NCI-H446 treated with DMSO at 0.1 percent for 48 hours (cell line): ENCODE data around the gene CTIF.

Experiments
- DNase-seq: peaks from one replicate; lab custom pipeline; 2025; lab: John Stamatoyannopoulos, UW

CTIF gene

DNA sequence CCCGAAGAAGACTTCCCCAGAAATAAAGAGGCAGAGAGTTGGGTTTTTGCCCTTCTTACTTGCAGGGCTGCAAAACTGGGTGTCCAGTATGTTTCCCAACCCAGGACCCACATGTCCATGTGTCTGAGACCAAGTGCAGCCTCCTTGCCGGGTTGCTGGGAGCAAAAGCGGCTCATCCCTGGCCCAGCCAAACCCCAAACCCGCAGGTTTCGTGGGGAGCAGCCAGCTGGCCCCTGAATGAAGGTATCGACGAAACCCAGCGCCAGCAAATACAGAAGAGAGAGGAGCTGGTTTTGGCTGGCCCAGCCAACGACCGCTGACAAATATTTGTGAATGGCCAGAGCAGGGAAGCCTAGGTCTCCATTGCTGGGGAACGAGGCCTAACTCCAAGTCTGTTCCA is 214.9 kb downstream of the CTIF start:
- no peak for DNase-seq

DNA sequence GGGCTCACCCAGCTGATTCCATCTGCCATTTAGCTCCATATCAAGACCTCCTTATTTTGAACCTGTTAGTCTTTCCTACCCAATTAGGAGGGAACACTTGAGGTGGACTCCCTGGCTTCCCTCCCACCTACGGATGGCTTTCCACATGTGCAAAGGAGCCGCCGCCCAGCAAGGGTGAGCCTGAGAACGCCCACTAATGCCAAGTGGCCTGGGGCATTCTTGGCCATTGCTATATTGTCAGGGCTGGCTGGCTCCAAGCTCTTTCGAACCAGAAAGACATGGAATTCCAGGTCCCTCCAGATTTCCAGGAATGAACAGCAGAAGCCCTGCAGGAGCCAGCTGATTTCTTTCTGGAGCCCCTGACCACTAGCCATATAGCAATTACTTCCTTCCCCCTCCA is 215.7 kb downstream of the CTIF start:
- no peak for DNase-seq

DNA sequence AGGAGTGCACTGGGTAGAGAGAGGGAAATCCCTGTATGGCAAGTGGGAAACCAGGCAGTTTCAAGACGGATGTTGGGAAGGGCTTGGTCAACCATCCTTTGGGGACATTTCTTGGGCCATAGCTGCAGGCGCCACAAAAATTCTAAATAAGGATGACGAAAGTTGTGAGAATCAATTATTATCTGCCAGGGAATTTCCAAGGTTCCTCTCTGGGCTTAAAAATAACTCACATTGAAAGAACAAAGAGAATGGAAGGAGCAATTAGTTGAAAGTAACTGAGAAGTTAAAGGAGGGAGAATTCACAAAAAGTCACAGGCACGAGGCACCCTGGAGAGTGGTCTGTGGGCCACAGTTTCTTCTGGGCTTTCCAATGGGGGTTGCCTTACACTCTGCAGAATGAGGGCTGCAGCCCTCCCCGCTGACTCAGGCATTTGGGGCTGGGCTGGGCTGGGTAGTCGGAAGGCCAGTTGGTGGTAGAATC is 216.2 kb downstream of the CTIF start:
- no peak for DNase-seq

DNA sequence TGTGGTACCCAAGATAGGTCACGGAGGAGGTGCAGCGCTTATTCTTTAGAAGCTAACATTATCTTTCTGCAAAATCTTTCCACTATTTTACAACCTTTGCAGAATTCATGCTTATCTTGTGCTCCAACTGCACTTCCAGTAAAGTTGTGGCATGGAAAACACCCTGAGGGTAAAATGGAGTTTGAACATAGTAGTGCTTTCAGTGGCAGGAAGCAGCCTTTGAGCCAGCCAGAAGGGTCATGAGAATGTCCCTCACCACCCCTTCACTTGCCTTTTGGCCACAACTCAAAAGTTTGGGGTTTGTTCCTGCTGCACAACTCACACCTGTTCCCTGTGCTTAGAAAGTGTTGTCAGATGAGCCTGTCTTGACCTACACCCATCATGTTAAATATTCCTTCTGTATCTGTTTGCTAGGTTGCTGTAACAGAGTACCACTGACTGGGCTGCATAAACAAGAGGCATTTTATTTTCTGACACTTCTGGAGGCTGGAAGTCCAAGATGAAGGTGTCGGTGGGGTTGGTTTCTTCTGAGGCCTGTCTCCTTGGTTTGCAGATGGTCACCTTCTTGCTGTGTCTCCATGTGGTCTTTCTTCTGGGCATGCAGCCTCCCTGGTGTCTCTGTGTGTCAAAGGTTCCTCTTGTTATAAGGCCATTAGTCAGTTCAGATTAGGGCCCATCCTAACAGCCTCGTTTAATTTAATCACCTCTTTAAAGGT is 217.8 kb downstream of the CTIF start:
- no peak for DNase-seq

DNA sequence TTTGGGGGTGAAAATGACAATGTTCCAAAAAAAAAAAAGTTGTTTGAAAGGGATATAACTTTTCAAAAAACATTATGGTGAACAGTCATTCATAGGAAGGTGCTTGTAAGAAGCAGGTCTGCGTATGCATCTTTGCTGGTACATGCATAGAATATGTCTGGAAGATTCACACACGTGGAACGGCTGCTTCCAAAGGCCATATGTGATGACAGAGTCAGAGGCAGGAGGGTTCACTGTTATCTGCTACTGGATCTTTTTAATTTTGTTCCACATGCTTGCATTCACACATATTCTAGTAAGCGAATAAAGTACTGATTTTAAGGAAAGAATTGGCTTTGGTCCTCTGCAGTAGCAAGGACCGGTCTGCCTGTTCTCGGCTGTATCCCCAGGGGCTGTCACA is 218.5 kb downstream of the CTIF start:
- no peak for DNase-seq

DNA sequence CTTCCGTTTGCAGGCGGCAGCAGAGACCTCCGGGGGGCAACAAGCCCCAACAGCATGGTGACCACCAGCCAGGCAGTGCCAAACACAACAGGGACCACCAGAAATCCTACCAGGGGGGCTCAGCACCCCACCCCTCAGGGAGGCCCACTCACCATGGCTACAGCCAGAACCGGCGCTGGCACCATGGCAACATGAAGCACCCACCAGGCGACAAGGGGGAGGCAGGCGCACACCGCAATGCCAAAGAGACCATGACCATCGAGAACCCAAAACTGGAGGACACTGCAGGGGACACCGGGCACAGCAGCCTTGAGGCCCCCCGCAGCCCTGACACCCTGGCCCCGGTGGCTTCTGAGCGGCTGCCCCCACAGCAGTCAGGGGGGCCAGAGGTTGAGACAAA is 219.1 kb downstream of the CTIF start:
- no peak for DNase-seq

DNA sequence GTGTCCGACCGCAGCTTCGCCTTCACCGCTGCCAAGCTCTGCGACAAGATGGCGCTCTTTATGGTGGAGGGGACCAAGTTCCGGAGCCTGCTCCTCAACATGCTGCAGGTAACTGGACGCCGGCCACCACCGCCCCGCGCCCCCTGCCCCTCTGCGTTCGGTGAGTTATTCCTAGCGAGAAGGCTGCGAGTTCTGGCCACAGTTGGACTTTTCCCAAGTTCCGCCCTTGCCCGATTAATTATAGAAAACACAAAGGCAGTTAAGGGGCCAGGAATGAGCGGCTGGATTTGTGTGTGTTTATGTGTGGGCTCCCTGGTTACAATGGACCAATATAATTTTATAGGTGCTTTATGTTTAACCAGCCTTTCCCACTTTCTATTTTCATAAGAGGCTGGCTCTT is 222.8 kb downstream of the CTIF start:
- DNase-seq = no peak

DNA sequence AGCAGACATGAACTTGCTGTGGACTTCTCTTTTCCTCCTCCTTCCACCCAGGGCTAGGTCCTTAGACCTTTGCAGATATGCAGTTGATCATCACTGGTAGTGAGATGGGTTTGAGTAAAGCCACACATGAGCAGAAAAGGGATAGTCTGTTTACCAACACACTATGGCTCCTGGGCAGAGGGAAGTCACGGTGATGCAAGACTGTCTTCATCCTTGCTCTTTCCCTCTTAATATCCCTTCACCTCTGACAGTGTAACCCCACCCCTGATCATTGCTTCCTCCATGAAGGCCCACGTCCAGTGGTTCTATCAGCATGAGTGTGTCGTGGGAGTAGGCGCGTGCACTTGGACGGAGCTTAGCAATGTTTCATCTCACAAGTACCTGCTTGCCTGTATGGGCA is 223.2 kb downstream of the CTIF start:
- no peak for DNase-seq

DNA sequence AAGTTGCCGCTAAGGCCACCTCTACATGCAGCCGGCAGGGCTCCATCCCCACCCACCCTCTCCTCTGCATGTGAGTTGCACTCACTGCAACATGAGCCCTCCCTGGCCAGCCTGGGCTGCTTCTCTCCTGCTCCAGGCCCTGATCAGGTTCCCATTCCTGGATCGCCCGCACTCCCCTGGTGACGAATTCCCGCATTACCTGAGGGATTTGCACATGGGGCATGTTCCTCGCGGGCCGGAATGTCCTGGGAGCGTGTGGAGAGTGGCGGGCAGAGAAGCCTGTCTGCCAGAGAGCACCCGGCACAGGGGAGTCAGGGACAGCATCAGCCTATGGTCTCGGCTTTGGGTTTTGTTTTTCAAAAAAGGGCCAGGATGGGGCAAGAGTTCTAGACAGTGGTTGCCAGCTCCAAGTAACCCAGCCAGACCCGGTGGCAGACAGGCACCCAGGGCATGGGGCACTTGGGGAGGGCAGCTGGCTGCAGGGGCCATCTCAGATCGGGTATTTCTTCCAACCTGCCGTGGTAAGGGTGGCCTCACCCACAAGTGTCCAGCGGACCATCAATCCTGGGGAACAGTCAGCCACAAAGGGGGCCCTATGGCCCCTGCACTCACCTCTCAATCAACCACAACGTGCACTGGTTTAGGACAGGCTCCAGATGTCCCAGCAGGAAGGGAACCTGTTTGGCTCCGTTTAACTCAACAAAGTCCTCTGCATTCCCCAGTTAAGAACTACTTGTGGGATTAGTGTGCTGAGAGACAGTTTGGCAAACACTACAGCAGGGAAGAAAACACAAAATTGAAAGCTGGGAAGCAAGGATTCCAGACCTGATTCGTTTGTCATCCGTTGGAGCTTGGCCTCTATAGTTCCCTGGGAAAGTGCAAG is 224.2 kb downstream of the CTIF start:
- no peak for DNase-seq

DNA sequence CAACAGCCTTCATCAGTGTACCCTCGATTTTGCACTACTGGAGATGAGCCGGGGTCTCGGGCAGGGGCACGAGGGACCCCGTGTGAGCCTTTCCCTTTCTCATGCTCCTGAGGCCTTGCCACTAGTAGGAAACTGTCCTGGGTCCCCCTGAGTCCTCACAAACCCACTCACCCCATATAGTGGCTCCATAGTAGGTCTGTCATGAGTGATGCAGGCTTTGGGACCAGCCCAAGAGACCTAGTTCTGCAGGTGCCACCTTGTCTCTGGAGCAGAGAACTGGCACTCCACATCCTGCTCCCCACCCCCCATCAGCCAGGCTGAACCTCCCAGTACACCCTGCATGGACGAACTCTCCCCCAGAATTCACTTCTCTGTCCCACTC is 224.9 kb downstream of the CTIF start:
- no peak for DNase-seq

DNA sequence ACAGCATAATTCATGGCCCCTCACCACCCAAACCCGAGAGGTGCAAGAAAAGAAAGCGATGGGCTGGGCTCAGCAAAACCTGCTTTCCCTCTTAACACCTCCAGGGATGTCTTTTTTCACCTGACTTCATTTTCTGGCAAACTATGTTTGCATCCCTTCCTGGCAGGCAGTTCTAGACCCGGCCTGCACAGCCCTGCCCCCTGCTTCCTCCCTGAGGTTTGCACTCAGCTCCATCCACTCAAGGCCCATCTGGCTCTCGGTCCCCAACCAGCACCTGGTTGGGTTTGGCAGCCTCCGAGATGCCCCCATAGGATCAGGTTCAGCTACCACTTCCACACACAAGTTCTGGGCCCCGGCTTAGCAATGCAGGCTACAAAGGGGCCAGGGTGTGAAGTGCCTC is 226.2 kb downstream of the CTIF start:
- no peak for DNase-seq

DNA sequence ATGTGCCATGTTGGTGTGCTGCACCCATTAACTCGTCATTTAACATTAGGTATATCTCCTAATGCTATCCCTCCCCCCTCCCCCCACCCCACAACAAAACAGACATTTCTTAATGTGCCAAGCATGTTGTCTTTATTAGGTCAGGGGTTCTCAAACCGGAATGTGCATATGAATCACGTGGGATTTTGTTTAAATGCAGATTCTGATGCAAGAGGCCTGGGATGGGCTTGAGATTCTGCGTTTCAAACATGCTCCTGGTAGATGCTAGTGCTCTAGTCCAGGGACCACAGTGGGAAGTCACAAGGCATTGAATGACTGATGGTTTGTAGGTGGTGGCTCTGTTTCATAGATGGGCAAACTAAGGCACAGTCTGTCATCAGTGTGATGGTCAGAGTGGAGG is 227.2 kb downstream of the CTIF start:
- no peak for DNase-seq

DNA sequence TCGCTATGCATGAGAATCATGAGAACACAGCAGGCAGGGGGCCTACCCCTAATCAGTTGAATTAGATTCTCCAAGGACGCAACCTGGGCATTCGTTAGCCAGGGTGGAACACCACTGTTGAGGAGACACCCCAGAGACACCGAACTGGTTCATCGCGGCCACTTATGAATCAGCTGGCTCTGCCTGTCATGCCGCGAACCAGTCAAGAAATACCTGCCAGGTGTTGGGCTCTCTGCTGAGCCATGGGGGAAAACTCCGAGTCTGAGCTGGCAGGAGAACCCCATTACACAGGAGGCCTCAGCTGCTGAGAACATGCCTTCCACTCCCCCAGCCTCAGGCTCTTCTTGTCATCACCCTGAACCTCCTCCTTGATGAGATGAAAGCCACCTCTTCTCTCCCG is 227.7 kb downstream of the CTIF start:
- DNase-seq = no peak

DNA sequence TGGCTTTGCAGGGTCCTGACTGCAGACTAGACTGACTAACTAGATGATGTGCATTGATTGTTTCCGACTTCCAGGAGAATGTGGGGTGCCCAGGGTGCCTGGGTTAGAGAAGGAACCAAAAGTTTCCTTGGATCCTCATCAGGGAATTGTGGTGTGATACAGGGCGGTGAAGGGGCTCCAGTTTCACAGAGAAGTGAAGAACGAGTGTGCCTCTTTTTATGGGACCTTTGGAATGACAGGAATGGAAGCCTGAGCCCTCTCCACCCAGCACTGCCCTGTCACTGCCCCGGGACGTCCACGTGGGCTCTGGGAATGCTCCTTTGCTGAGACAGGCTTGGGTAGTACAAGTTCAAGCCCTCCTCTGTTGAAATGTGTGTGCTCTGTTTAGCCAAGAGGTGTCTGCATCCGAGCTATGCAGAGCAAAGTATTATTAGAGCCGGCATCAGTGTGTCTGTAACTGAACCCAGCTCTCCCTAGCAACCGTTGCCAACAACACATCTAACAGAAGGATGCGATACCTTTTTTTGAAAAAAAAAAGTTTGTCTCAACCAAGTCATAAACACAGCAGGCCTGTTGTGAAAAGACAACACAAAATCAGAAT is 228.4 kb downstream of the CTIF start:
- DNase-seq = no peak

DNA sequence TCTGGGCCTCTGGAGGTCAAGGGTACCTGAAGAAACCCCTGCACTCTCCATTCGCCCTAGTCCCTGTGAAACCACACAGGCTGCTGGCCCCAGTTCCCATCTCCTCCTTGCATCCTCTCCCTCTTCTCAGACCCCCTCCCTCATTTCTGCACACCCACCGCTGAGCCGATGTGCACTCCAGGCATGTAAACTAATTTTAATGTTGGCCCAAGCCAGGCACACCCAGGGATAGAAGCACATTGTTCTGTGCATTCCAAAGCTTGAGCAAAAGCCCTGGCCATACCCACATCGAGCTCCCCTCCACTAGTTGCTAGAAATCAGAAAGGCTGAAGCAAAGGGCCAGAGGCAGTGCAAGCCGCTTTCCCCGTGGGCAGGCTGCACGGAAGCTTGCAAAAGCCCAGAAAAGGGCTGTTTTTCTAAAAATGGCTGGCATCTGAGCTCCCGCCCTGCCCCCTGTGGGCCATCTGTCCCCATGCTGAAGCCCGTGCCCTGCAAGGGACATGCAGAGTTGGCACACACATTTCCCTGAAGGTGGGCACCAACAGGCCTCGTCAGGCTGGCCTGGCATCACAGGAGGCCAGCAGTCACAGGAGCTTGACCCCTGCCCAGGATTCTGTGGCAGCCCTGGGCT is 230.3 kb downstream of the CTIF start:
- no peak for DNase-seq

DNA sequence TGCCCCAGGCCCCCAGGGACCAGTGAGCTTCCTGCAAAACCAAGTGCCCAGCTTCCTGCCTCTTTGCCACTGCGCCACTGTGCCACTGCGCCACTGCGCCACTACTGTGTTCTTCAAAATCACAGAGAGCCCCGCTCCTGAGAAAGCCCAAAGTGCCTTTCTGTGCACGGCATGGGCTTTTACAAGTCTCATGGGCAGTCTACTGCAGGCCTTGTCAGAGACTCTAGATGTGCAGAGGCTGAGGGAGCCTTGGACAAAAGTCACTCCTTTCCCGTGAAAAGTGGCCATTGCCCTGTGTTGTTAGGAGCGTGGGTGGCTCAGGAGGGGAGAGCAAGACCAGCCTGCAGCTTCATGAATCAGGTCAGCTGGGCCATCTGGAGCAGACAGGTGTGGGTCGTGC is 231.4 kb downstream of the CTIF start:
- no peak for DNase-seq

DNA sequence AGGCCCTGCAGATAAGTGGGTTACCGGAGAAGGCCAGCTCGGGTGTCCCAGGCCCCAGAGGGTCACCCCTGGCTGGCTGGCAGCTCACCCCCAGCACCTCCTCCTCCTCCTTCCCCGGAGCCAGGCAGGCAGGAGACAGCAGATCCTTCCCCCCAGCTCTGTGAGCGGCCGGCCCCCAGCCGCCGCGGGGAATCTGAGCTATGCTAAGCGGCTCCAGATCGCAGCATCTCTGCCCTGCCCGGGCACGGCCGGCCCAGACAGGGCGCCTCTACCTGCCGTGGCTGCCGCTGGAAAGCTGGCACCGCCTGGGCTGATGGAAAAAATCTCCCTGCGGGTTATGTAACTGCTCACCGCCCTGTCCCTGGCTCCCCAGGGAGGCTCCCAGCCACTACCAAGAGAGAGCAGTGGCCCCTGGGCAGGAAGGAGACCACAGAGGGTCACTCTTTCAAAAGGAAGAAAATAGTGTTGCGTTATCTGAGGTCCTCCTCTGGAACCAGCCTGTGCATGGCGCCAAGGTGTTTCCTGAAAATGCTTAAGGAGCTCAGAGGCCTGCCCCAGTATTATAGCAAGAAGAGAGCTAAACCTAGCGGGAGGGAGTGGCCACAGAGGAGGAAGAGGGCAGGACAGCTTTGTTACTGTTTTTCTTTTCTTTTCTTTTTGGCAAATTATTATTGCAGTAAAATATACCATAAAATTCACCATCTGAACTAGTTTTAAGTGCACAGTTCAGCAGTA is 233.0 kb downstream of the CTIF start:
- no peak for DNase-seq

DNA sequence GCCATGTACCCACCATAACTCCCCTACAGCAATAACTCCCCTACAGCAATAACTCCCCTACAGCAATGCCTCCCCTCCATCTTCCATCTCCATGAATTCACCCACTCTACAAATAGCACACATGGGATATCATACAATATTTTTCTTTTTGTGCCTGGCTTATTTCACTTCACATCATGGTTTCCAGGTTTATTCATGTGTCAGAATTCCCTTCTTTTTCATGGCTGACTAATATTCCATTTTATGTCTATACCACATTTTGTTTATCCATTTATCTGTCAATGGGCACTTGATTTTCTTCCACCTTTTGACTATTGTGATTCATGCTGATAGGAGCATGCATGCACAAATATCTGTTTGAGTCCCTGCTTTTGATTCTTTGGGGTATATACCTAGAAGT is 233.6 kb downstream of the CTIF start:
- DNase-seq = no peak

DNA sequence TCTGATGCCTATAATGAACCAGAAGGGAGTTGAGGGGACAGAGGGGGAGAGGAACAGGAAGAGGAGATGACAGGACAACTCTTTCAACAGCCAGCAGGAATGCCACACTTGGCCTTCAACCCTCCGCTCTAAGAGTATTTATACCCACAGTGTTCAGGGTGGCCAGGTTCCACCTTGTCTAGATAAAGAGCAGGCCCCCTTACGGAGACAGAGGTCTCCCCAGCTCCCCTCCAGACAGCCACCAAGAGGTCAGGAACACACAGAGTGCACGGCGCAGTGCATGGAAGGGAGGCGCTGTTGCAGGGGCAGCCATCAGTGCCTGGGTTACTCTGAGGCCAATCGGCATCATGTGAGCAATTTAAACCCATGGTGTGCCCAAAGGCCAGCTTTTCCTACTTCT is 235.0 kb downstream of the CTIF start:
- no peak for DNase-seq

DNA sequence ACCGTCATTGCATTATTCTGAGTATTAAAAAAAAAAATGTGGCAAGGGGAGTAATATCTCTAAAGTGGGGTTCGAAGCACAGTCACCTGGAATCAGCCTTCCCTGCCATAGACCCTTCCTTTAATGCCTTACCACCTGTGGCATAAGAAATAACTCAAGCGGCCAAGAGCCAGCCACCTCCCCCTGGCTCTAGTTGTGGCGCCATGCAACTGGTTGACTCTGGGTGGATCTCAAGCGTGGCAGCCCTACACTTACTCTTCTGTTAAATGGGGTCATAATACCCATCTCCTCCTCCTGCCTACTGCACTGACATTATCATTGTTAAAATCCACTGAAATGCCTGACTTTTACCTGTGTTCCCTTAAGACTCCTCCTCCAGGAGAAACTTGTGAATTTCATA is 236.1 kb downstream of the CTIF start:
- DNase-seq = no peak

DNA sequence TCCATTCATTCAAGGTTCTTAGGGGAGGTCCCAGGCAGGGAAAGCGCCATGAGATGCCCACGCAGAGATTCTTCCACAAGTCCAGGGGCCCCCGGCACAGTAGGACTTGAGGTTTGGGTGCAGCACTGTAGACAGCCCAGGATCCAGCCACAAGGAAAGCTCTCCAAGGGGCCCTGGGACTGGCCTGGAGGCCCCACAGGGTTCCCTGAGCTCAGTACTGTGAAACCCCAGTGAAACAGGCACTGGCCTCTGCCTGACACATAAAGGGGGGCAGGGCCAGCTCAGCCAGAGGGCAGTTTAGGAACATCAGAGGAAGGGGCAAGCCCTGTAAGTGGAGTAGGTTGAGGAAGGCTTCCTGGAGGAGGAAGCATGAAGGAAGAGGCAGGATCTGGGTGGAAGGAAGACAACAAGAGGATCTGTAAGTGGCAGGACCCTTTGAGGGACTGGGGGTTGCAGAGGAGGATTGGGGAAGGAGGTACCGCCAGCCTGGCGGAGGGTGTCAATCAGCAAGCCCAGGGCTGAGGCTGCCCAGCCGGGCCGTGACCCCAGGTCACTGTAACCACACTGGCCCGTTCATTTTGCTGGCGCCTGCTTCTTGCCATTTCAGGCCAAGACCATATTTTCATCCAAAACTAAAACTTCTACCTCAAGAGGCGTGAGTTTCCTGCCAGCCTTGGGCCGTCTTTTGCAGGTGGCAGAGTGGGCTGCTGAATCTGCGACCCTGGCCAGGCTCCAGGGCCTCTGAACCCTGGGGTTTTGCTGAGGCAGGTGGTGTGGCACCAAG is 236.7 kb downstream of the CTIF start:
- no peak for DNase-seq
